GM23338 (cell line): ENCODE results near the gene SERPINB10. TPM values are rescaled to one million over a fixed set of nuclear protein-coding genes. Genes with fewer than 3 reads are reported as not detected.

Experiments used
- ATAC-seq: fragments of 200-7000 bp; cut with Tn5 transposase; 3 replicates; pipeline ENCODE4 v1.9.1; 2020
- DNase-seq: peaks from one replicate; pipeline ENCODE4 v3.0.0-alpha.2; 2015; ENCODE audit warnings: low spot score
- H2AFZ ChIP-seq: fragments of 200-600 bp; sonication (generic); 2 replicates; pipeline ENCODE4 v1.8.0; 2016; ENCODE audit warnings: antibody characterized with exemption, mild to moderate bottlenecking, moderate library complexity
- H3F3A ChIP-seq: fragments of 200-600 bp; sonication (generic); replicated peaks from 2 replicates; pipeline ENCODE4 v1.8.0; 2017; ENCODE audit warnings: antibody characterized with exemption, mixed run types, low read depth
- H3K27ac ChIP-seq: fragments of 200-600 bp; sonication (generic); 2 replicates; pipeline ENCODE4 v1.6.1; 2016; ENCODE audit warnings: low read depth
- H3K27me3 ChIP-seq: fragments of 200-600 bp; sonication (generic); 2 replicates; pipeline ENCODE4 v1.8.0; 2016; ENCODE audit warnings: mild to moderate bottlenecking, mixed run types, moderate library complexity; ENCODE audit not compliant: insufficient read depth
- H3K36me3 ChIP-seq: fragments of 200-600 bp; sonication (generic); 2 replicates; pipeline ENCODE4 v1.8.0; 2016; ENCODE audit warnings: mild to moderate bottlenecking; ENCODE audit not compliant: insufficient read depth
- H3K4me1 ChIP-seq: fragments of 200-600 bp; sonication (generic); 2 replicates; pipeline ENCODE4 v1.8.0; 2016; ENCODE audit warnings: mild to moderate bottlenecking, moderate library complexity; ENCODE audit not compliant: insufficient read depth
- H3K4me2 ChIP-seq: fragments of 200-600 bp; sonication (generic); 2 replicates; pipeline ENCODE4 v1.7.1; 2017; ENCODE audit warnings: mixed run types
- H3K4me3 ChIP-seq: fragments of 200-600 bp; sonication (generic); 2 replicates; pipeline ENCODE4 v1.6.1; 2016; ENCODE audit warnings: mixed run types
- H3K79me2 ChIP-seq: fragments of 200-600 bp; sonication (generic); replicated peaks from 2 replicates; pipeline ENCODE4 v1.8.0; 2017; ENCODE audit warnings: mild to moderate bottlenecking; ENCODE audit not compliant: insufficient read depth
- H3K9me2 ChIP-seq: fragments of 200-600 bp; sonication (generic); 2 replicates; pipeline ENCODE4 v1.8.0; 2017; ENCODE audit not compliant: insufficient read depth
- H4K20me1 ChIP-seq: fragments of 200-600 bp; sonication (generic); replicated peaks from 2 replicates; pipeline ENCODE4 v1.8.0; 2017; ENCODE audit warnings: mild to moderate bottlenecking; ENCODE audit not compliant: insufficient read depth
- H3K27ac Mint-ChIP-seq: 2 replicates; pipeline ENCODE4 v1.8.0; 2020; ENCODE audit warnings: inconsistent platforms, mild to moderate bottlenecking, moderate library complexity, mixed read lengths
- H3K27me3 Mint-ChIP-seq: 3 replicates; pipeline ENCODE4 v1.8.0; 2022; ENCODE audit warnings: low read depth, mild to moderate bottlenecking, moderate library complexity, mixed read lengths, inconsistent platforms; ENCODE audit not compliant: insufficient read depth, poor library complexity
- H3K36me3 Mint-ChIP-seq: 3 replicates; pipeline ENCODE4 v1.8.0; 2021; ENCODE audit warnings: low read depth, mild to moderate bottlenecking, inconsistent platforms, moderate library complexity, mixed read lengths
- H3K4me1 Mint-ChIP-seq: 3 replicates; pipeline ENCODE4 v1.8.0; 2020; ENCODE audit warnings: mild to moderate bottlenecking, inconsistent platforms, mixed read lengths
- H3K4me3 Mint-ChIP-seq: 3 replicates; pipeline ENCODE4 v1.8.0; 2021; ENCODE audit warnings: moderate library complexity, mild to moderate bottlenecking, inconsistent platforms, mixed read lengths
- H3K9me3 Mint-ChIP-seq: 3 replicates; pipeline ENCODE4 v1.8.0; 2020; ENCODE audit warnings: moderate library complexity, mild to moderate bottlenecking, inconsistent platforms, mixed read lengths
- CREB1 ChIP-seq: fragments of 250-450 bp; sonication (Bioruptor Pico); IDR thresholded peaks from 2 replicates; pipeline ENCODE4 v1.5.0; 2020; ENCODE audit warnings: low read depth, mild to moderate bottlenecking, moderate library complexity
- CTCF ChIP-seq, 2 experiments: fragments of 200-600 bp in 1 of 2; sonication (generic) in 1 of 2; conservative IDR thresholded peaks; 2 replicates each; pipeline versions ENCODE4 v1.5.1 to v1.6.1; 2016 to 2017; ENCODE audit warnings: antibody characterized with exemption in 2 of 2, low read depth in 2 of 2, mild to moderate bottlenecking in 2 of 2, moderate library complexity in 1 of 2
- EZH2 ChIP-seq: fragments of 200-600 bp; sonication (generic); IDR thresholded peaks from one replicate; pipeline ENCODE4 v1.8.0; 2017; ENCODE audit warnings: antibody characterized with exemption, mild to moderate bottlenecking, low read depth; ENCODE audit not compliant: unreplicated experiment
- EZH2phosphoT487 ChIP-seq: fragments of 200-600 bp; sonication (generic); IDR thresholded peaks from one replicate; pipeline ENCODE4 v1.8.1; 2018; ENCODE audit warnings: antibody characterized with exemption; ENCODE audit not compliant: unreplicated experiment
- JUNB ChIP-seq: IDR thresholded peaks from one replicate; pipeline ENCODE4 v1.6.1; 2016; ENCODE audit warnings: antibody characterized with exemption; ENCODE audit not compliant: unreplicated experiment
- NANOG ChIP-seq: IDR thresholded peaks from 2 replicates; pipeline ENCODE4 v1.6.1; 2016; ENCODE audit warnings: antibody characterized with exemption, borderline replicate concordance
- POLR2AphosphoS5 ChIP-seq: IDR thresholded peaks from 2 replicates; pipeline ENCODE4 v1.6.1; 2016; ENCODE audit warnings: antibody characterized with exemption, low read depth
- STAT1 ChIP-seq: IDR thresholded peaks from one replicate; pipeline ENCODE4 v1.6.1; 2016; ENCODE audit warnings: antibody characterized with exemption; ENCODE audit not compliant: unreplicated experiment
- ZNF114 ChIP-seq: fragments of 250-450 bp; sonication (Bioruptor Pico); IDR thresholded peaks from 2 replicates; pipeline ENCODE4 v1.5.0; 2020; ENCODE audit warnings: mild to moderate bottlenecking, moderate library complexity
- ZNF331 ChIP-seq: fragments of 250-450 bp; sonication (Bioruptor Pico); IDR thresholded peaks from 2 replicates; pipeline ENCODE4 v1.5.0; 2020; ENCODE audit warnings: low read depth, mild to moderate bottlenecking, moderate library complexity
- polyA plus RNA-seq: library from polyadenylated mRNA; unstranded; fragments of >200 nt; fragmentation: Nextera tagmentation; extraction: Ambion mirVana; gene quantifications from 2 replicates; pipeline ENCODE4 v1.2.1, GENCODE V29; 2016
- total RNA-seq: library from RNA; depleted of rRNA; stranded (reverse); fragments of >200 nt; shearing (Covaris generic); gene quantifications from 2 replicates; pipeline ENCODE4 v1.2.3, GENCODE V29; 2014
- TF ChIP-seq, protein P1 (sequence below): IDR thresholded peaks from one replicate; pipeline ENCODE4 v1.6.1; 2018; ENCODE audit warnings: antibody characterized with exemption; ENCODE audit not compliant: unreplicated experiment

Gene SERPINB10
- total and polyA plus RNA-seq, 2 experiments from 2014 or later, result not detected

GRCh38 chr18:63894106-63894772 is 13.5 kb upstream of the SERPINB10 start (continued):
- TF ChIP-seq EZH2phosphoT487 (no peak), ZNF114 (CRISPR knock-in tag) (no peak), ZNF331 (CRISPR knock-in tag) (no peak), JUNB (no peak), EZH2 (no peak), POLR2AphosphoS5 (no peak), STAT1 (no peak)
- TF ChIP-seq, protein P1, sequence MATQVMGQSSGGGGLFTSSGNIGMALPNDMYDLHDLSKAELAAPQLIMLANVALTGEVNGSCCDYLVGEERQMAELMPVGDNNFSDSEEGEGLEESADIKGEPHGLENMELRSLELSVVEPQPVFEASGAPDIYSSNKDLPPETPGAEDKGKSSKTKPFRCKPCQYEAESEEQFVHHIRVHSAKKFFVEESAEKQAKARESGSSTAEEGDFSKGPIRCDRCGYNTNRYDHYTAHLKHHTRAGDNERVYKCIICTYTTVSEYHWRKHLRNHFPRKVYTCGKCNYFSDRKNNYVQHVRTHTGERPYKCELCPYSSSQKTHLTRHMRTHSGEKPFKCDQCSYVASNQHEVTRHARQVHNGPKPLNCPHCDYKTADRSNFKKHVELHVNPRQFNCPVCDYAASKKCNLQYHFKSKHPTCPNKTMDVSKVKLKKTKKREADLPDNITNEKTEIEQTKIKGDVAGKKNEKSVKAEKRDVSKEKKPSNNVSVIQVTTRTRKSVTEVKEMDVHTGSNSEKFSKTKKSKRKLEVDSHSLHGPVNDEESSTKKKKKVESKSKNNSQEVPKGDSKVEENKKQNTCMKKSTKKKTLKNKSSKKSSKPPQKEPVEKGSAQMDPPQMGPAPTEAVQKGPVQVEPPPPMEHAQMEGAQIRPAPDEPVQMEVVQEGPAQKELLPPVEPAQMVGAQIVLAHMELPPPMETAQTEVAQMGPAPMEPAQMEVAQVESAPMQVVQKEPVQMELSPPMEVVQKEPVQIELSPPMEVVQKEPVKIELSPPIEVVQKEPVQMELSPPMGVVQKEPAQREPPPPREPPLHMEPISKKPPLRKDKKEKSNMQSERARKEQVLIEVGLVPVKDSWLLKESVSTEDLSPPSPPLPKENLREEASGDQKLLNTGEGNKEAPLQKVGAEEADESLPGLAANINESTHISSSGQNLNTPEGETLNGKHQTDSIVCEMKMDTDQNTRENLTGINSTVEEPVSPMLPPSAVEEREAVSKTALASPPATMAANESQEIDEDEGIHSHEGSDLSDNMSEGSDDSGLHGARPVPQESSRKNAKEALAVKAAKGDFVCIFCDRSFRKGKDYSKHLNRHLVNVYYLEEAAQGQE, result no peak

GRCh38 chr18:63895190-63895589 is 12.6 kb upstream of the SERPINB10 start:
- H3F3A ChIP-seq, result no peaks in the 10 kb centered on the region
- H3K27me3 ChIP-seq, result no peaks in the 10 kb centered on the region
- Mint-ChIP-seq H3K9me3 (no peaks in the 10 kb centered on the region), H3K27me3 (no peaks in the 10 kb centered on the region), H3K4me1 (peaks cover 6% of the 10 kb centered on the region), H3K36me3 (no peaks in the 10 kb centered on the region), H3K27ac (no peak overlapping the region), H3K4me3 (no peak overlapping the region)
- H2AFZ ChIP-seq, result no peak overlapping the region
- H3K4me1 ChIP-seq, result no peaks in the 10 kb centered on the region
- no peaks in the 10 kb centered on the region for H3K79me2 ChIP-seq
- no peaks in the 10 kb centered on the region for H4K20me1 ChIP-seq
- H3K4me3 ChIP-seq, result no peak overlapping the region
- DNase-seq (no peak), ATAC-seq (no peak)
- H3K36me3 ChIP-seq, result no peaks in the 10 kb centered on the region
- no peak overlapping the region for H3K4me2 ChIP-seq
- TF ChIP-seq EZH2 (no peak), JUNB (no peak), CREB1 (CRISPR knock-in tag) (no peak), NANOG (no peak), POLR2AphosphoS5 (no peak)
- no peaks in the 10 kb centered on the region; the same call in 1 of the 2 replicates for H3K9me2 ChIP-seq
- H3K27ac ChIP-seq, result no peak overlapping the region

DNA sequence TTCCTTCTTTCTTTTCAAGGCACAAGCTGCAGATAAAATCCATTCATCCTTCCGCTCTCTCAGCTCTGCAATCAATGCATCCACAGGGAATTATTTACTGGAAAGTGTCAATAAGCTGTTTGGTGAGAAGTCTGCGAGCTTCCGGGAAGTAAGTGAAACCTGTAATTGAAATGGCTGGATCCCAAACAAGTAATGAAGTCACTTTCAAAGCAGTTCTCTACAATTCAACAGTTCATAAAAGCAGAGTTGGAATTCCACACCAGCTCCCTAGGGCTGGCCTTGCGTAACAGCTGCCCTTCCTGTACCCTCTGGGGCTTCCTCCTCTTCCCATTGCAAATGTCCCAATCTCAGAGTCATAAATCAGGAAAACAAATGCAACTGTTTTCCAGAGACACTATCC is 10.7 kb upstream of the SERPINB10 start:
- no peaks in the 10 kb centered on the region for H3K79me2 ChIP-seq
- Mint-ChIP-seq H3K4me3 (no peak overlapping the region), H3K27me3 (no peaks in the 10 kb centered on the region), H3K9me3 (no peaks in the 10 kb centered on the region), H3K36me3 (no peaks in the 10 kb centered on the region), H3K27ac (no peak overlapping the region), H3K4me1 (peaks cover 6% of the 10 kb centered on the region)
- no peak for DNase-seq
- no peaks in the 10 kb centered on the region for H3K27me3 ChIP-seq
- no peaks in the 10 kb centered on the region for H3K9me2 ChIP-seq
- no peak for ATAC-seq
- no peak overlapping the region for H3K27ac ChIP-seq
- no peak overlapping the region for H3K4me3 ChIP-seq
- no peaks in the 10 kb centered on the region for H3K36me3 ChIP-seq
- no peaks in the 10 kb centered on the region for H3F3A ChIP-seq
- no peak overlapping the region for H2AFZ ChIP-seq
- no peaks in the 10 kb centered on the region for H3K4me1 ChIP-seq
- H3K4me2 ChIP-seq, result no peak overlapping the region
- no peaks in the 10 kb centered on the region for H4K20me1 ChIP-seq
- TF ChIP-seq, protein P1, result no peak
- TF ChIP-seq CTCF (conservative IDR thresholded peaks at IDR 0.05; ENCODE audit: low read depth in 2 of 2), result no peak
